ENCODE measurements around the gene SMAGP. TPM values are rescaled to one million over a fixed set of nuclear protein-coding genes. Genes with fewer than 3 reads are reported as not detected.

SMAGP gene
- total RNA-seq, 1 donor from 2014 or later: 9.1 TPM

DNA sequence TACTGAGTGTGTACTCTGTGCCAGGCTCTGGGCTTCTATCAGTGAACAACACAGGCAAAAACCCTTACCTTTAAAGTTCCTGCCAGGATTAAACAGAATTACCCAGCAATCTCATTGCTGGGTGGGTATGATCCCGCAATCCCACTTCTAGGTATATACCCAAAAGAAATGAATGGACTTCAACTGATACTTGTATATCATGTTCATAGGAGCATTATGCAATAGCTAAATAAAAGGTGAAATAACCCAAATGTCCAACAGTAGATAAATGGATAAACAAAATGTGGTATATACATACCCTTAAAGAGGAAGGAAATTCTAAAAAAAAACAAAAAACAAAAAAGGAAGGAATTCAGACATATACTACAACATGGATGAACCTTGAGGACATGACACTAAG, 16.9 kb downstream of the SMAGP start:
- Mint-ChIP-seq H3K27ac (no peak overlapping the region), H3K36me3 (ENCODE audit: insufficient read depth) (peaks cover 1% of the 10 kb centered on the region)

DNA sequence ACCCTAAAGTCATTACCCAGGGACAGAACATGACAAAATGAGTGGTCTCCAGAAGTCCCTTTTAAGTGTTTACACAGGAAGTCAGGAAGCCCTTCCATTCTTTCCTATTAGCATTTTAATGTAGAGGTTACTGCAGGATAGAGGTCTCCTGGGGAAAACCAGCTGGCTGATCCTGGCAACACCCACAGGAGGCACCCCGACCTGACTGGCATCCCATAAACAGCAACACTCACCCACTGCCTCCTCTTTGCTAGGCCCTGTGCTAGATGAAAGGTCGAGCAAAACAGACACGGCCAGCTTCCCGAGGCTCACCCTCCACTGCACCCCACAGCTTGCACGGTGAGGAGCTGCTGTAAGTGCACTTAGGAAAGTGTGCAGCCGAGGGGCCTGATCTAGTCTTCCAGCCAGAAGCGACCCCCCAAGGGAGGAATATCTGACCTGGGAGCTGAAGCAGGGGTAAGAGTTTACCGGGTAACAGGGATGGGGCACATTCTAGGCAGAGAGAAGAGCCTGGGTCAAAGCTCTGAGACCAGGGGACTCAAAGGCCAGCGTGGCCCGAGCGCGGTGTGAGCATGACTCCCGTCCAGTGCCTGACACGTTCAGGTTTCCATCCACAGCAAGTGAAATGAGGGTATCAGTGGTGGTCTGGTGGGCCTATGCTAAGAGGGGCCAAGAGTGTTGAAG, 22.6 kb downstream of the SMAGP start:
- no peak for DNase-seq (ENCODE audit: low spot score, unreplicated experiment)
- Mint-ChIP-seq H3K27me3 (no peaks in the 10 kb centered on the region), H3K27ac (peak overlapping the region; percentile 71), H3K36me3 (ENCODE audit: insufficient read depth) (peaks cover 7% of the 10 kb centered on the region), H3K9me3 (ENCODE audit: low read depth) (no peaks in the 10 kb centered on the region), H3K4me3 (ENCODE audit: low read depth) (no peak overlapping the region), H3K4me1 (ENCODE audit: low read depth) (peaks cover 3% of the 10 kb centered on the region)
- TF ChIP-seq, protein P1, sequence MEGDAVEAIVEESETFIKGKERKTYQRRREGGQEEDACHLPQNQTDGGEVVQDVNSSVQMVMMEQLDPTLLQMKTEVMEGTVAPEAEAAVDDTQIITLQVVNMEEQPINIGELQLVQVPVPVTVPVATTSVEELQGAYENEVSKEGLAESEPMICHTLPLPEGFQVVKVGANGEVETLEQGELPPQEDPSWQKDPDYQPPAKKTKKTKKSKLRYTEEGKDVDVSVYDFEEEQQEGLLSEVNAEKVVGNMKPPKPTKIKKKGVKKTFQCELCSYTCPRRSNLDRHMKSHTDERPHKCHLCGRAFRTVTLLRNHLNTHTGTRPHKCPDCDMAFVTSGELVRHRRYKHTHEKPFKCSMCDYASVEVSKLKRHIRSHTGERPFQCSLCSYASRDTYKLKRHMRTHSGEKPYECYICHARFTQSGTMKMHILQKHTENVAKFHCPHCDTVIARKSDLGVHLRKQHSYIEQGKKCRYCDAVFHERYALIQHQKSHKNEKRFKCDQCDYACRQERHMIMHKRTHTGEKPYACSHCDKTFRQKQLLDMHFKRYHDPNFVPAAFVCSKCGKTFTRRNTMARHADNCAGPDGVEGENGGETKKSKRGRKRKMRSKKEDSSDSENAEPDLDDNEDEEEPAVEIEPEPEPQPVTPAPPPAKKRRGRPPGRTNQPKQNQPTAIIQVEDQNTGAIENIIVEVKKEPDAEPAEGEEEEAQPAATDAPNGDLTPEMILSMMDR (IDR thresholded peaks at IDR 0.05; ENCODE audit: unreplicated experiment): no peak

More for the DNA sequence above, 16.9 kb downstream of the SMAGP start:
- DNase-seq (ENCODE audit: low spot score, unreplicated experiment): no peak
- TF ChIP-seq, protein P1 (IDR thresholded peaks at IDR 0.05; ENCODE audit: unreplicated experiment): no peak
- H3K4me1 Mint-ChIP-seq (ENCODE audit: low read depth): no peaks in the 10 kb centered on the region
- H3K27me3 Mint-ChIP-seq: no peaks in the 10 kb centered on the region
- no peaks in the 10 kb centered on the region for H3K9me3 Mint-ChIP-seq (ENCODE audit: low read depth)
- H3K4me3 Mint-ChIP-seq (ENCODE audit: low read depth): no peak overlapping the region

DNA sequence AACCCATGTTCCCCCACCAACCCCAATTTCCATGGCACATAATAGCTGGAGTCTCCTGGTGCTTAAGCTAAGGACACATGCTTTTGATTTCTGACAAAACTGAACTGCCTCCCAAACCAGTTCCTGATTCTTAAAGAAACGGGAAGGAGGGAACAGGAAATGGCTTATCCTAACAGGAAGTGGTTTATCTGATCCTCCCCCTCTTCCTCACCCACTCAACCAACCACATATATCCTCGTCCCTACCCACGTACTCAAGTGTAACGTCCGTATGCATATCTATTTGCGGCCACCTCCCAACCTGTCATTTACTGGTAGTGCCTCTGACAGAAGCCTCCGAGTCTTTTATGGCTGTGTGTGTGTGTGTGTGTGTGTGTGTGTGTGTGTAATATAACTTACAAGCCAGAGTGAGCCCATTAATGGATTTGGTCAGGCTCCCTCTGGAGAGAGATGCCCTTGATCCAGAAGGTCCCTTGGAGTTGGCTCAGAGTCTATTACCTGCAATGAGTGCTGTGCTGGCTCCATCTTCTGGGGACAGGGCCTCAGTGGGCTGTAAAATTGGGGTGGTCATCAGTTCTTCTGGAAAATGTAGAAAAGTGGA, 23.9 kb downstream of the SMAGP start:
- peaks cover 3% of the 10 kb centered on the region for H3K4me1 Mint-ChIP-seq (ENCODE audit: low read depth)
- no peak overlapping the region for H3K27ac Mint-ChIP-seq
- TF ChIP-seq, protein P1 (IDR thresholded peaks at IDR 0.05; ENCODE audit: unreplicated experiment): no peak
- no peaks in the 10 kb centered on the region for H3K9me3 Mint-ChIP-seq (ENCODE audit: low read depth)
- H3K4me3 Mint-ChIP-seq (ENCODE audit: low read depth): no peak overlapping the region
- peaks cover 13% of the 10 kb centered on the region for H3K36me3 Mint-ChIP-seq (ENCODE audit: insufficient read depth)
- no peak for DNase-seq (ENCODE audit: low spot score, unreplicated experiment)
- H3K27me3 Mint-ChIP-seq: no peaks in the 10 kb centered on the region

DNA sequence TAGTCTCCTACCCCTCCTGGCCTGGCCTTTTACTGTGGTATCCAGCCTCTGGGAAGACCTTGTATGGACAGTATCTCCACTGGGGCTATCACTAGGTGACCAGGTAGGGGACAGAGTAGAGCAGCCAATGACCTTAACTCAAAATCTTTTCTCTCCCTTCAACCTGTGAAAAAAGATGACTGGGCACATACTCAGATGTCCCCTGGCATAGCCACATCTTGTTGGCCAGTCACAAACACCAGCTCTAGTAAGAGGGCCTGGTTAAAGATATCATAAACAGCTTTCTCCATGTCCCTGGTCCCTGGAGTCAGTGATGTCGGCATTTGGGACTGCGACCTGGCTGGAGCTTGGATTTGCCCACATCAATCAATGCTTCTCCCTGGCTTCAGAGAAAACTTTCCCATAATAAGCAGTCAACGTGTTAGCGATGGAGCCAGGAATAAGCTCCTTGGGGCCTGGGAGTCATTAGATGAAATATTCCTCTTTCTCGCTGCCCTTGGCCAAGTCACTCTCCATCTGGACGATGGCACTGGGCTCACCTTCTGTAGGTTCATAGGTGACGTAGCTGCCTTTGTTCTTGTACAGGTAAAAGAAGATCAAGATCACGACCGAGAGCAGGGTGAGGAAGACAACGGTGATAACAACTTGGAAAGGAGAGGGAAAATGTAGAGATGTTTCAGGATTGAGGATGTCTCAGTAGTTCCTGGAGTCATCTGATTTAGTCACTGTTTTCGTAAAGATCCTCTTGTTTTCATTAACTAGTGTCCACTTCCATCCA, 24.6 kb downstream of the SMAGP start:
- Mint-ChIP-seq H3K4me3 (ENCODE audit: low read depth) (no peak overlapping the region), H3K4me1 (ENCODE audit: low read depth) (peaks cover 3% of the 10 kb centered on the region), H3K9me3 (ENCODE audit: low read depth) (no peaks in the 10 kb centered on the region), H3K27me3 (no peaks in the 10 kb centered on the region), H3K36me3 (ENCODE audit: insufficient read depth) (peaks cover 17% of the 10 kb centered on the region), H3K27ac (no peak overlapping the region)
- no peak for DNase-seq (ENCODE audit: low spot score, unreplicated experiment)
- TF ChIP-seq, protein P1 (IDR thresholded peaks at IDR 0.05; ENCODE audit: unreplicated experiment): no peak

DNA sequence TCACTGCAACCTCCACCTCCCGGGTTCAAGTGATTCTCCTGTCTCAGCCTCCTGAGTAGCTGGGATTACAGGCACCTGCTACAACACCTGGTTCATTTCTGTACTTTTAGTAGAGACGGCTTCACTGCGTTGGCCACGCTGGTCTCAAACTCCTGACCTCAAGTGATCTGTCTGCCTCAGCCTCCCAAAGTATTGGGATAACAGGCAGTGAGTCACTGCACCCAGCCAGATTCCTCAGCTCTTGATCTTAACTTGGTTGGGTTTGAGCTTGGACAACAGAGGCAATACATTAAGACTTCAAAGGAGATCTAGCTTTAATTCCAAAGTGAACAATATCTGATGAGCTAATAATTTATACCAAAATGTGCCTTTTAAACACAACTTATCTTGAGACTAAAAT, 25.9 kb downstream of the SMAGP start:
- H3K36me3 Mint-ChIP-seq (ENCODE audit: insufficient read depth): peaks cover 17% of the 10 kb centered on the region
- no peak overlapping the region for H3K4me3 Mint-ChIP-seq (ENCODE audit: low read depth)
- H3K27ac Mint-ChIP-seq: no peak overlapping the region
- TF ChIP-seq, protein P1 (IDR thresholded peaks at IDR 0.05; ENCODE audit: unreplicated experiment): no peak
- H3K27me3 Mint-ChIP-seq: no peaks in the 10 kb centered on the region
- peaks cover 7% of the 10 kb centered on the region for H3K4me1 Mint-ChIP-seq (ENCODE audit: low read depth)
- DNase-seq (ENCODE audit: low spot score, unreplicated experiment): no peak
- H3K9me3 Mint-ChIP-seq (ENCODE audit: low read depth): no peaks in the 10 kb centered on the region
